ENCODE data around the gene PDIA3. TPM values are rescaled to one million over a fixed set of nuclear protein-coding genes. Genes with fewer than 3 reads are reported as not detected.
"Not testable (repeated sequence)": the region's sequence is repeated elsewhere in the genome, so short reads cannot be mapped to it uniquely, and the experiment has no call there.

PDIA3 gene
- polyA plus RNA-seq, 4 donors = 595 to 674 (median 634) TPM

DNA sequence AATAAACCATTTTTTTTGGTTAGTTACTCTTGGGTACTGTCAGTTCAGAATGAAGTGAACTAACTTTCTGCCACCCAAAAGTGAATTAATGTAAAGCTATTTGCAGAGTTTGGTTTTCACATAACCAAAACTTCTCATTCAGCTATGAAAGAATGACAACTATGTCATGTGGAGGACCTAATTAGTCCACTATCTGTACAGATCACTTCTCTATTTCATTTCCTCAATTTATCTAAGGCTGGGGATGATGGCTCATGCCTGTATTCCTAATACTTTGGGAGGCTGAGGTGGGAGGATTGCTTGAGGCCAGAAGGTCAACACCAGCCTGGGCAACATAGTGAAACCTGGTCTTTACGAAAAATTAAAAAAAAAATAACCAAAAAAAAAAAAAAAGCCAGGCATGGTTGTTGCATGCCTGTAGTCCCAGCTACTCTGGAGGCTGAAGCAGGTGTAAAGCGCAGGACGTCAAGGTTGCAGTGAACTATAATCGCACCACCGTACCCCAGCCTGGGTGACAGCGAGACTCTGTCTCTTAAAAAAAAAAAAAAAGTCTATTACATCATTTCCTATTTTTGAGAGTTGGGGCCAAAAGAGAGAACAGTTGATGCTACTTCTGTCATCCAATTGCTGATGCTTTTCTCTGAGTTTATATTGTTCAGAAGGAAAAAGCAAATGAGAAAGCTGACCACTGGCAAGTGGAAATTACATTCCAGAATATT, 62.9 kb downstream of the PDIA3 start:
- no peak for DNase-seq (ENCODE audit: low read depth in 4 of 4, low spot score in 3 of 4)

DNA sequence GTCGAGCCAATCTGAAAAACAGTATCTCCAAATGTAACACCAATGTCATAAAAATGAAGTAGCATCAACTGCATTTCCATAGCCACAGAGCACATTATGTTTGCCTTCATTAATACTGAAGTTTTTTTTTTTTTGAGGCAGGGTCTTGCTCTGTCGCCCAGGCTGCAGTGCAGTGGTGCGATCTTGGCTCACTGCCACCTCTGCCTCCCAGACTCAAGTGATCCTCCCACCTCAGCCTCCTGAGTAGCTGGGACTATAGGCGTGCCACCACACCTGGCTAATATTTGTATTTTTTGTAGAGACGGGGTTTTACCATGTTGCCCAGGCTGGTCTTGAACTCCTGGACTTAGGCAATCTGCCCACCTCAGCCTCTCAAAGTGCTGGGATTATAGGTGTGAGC, 68.8 kb downstream of the PDIA3 start:
- not testable (repeated sequence) for DNase-seq (ENCODE audit: low read depth in 4 of 4, low spot score in 3 of 4)

- no peak for DNase-seq (ENCODE audit: low read depth in 4 of 4, low spot score in 3 of 4)
Measured at GRCh38 chr15:43821505-43821904, 75.3 kb downstream of the PDIA3 start.

Other genes with a start within 250 kb of the PDIA3 start
- gene MAP1A, start 228.8 kb upstream of the PDIA3 start, polyA plus RNA-seq (ENCODE audit: insufficient read length in 4 of 4) = 1 to 10 TPM; 7.5 to 8.9 (median 8.3) TPM
- gene PPIP5K1, start 156.2 kb upstream of the PDIA3 start, polyA plus RNA-seq (ENCODE audit: insufficient read length in 4 of 4) = 10 to 100 TPM; 19.3 to 24.8 (median 22.8) TPM
- gene CKMT1B, start 152.4 kb upstream of the PDIA3 start, polyA plus RNA-seq (ENCODE audit: insufficient read length in 4 of 4) = 1 to 10 TPM; 2.5 to 4.2 (median 3.1) TPM
- 1 to 10 TPM in 2 of 4 donors, under 1 TPM in 2; 0.35 to 1.7 (median 0.92) TPM for gene STRC, start 127.6 kb upstream of the PDIA3 start, polyA plus RNA-seq (ENCODE audit: insufficient read length in 4 of 4)
- gene CATSPER2, start 97.6 kb upstream of the PDIA3 start, polyA plus RNA-seq (ENCODE audit: insufficient read length in 4 of 4) = 1 to 10 TPM; 2.1 to 6.9 (median 4.2) TPM
- gene CKMT1A, start 52.6 kb upstream of the PDIA3 start, polyA plus RNA-seq (ENCODE audit: insufficient read length in 4 of 4) = 1 to 10 TPM in 3 of 4 donors, under 1 TPM in 1; 0.84 to 3.1 (median 1.7) TPM
- gene ELL3, start 30.5 kb downstream of the PDIA3 start, polyA plus RNA-seq (ENCODE audit: insufficient read length in 4 of 4) = 1 to 10 TPM; 2.9 to 3.9 (median 3.1) TPM
- 100 to 1,000 TPM; 602 to 717 (median 629) TPM for gene SERF2, start 45.9 kb downstream of the PDIA3 start, polyA plus RNA-seq (ENCODE audit: insufficient read length in 4 of 4)
- under 1 TPM in 1 of 4 donors, not detected in 3; 0.26 TPM for gene SERINC4, start 53.8 kb downstream of the PDIA3 start, polyA plus RNA-seq (ENCODE audit: insufficient read length in 4 of 4)
- 10 to 100 TPM in 3 of 4 donors, 1 to 10 TPM in 1; 8.6 to 13.6 (median 11.3) TPM for gene HYPK, start 54.2 kb downstream of the PDIA3 start, polyA plus RNA-seq (ENCODE audit: insufficient read length in 4 of 4)
- 10 to 100 TPM; 63.6 to 69.5 (median 67.2) TPM for gene MFAP1, start 78.3 kb downstream of the PDIA3 start, polyA plus RNA-seq (ENCODE audit: insufficient read length in 4 of 4)
- gene WDR76, start 80.6 kb downstream of the PDIA3 start, polyA plus RNA-seq (ENCODE audit: insufficient read length in 4 of 4) = 10 to 100 TPM; 13.4 to 14.9 (median 14.7) TPM

Measured in right renal pelvis (tissue), 4 donors.